DOHH2 (cell line): ENCODE measurements around the gene INSM2.

Experiments used
- H3F3A ChIP-seq: fragments of 200-600 bp; sonication (generic), shearing (Covaris generic); 2 replicates; pipeline ENCODE4 v1.6.0; 2016; ENCODE audit warnings: antibody characterized with exemption, mild to moderate bottlenecking; ENCODE audit not compliant: control insufficient read depth, insufficient read depth
- H3K27ac ChIP-seq: fragments of 200-600 bp; sonication (generic); 2 replicates; pipeline ENCODE4 v1.5.1; 2014; ENCODE audit warnings: low read depth, mild to moderate bottlenecking, low read length, moderate library complexity
- H3K27me3 ChIP-seq: fragments of 200-600 bp; sonication (generic); 2 replicates; pipeline ENCODE4 v1.6.1; 2014; ENCODE audit warnings: mild to moderate bottlenecking, low read length, mixed read lengths; ENCODE audit not compliant: control insufficient read depth
- H3K36me3 ChIP-seq: fragments of 200-600 bp; sonication (generic); 2 replicates; pipeline ENCODE4 v1.6.1; 2014; ENCODE audit warnings: mild to moderate bottlenecking, low read length, moderate library complexity, mixed read lengths; ENCODE audit not compliant: control insufficient read depth
- H3K4me1 ChIP-seq: fragments of 200-600 bp; sonication (generic); 2 replicates; pipeline ENCODE4 v1.6.1; 2014; ENCODE audit warnings: mild to moderate bottlenecking, low read length, mixed read lengths; ENCODE audit not compliant: control insufficient read depth
- H3K4me2 ChIP-seq: fragments of 200-600 bp; sonication (generic); 2 replicates; pipeline ENCODE4 v1.6.0; 2014; ENCODE audit warnings: mild to moderate bottlenecking, low read length, moderate library complexity
- H3K4me3 ChIP-seq: fragments of 200-600 bp; sonication (generic); 2 replicates; pipeline ENCODE4 v1.5.1; 2014; ENCODE audit warnings: mild to moderate bottlenecking, low read length, mixed read lengths
- H3K79me2 ChIP-seq: fragments of 200-600 bp; sonication (generic); 2 replicates; pipeline ENCODE4 v1.6.1; 2014; ENCODE audit warnings: mild to moderate bottlenecking, low read length, mixed read lengths; ENCODE audit not compliant: control insufficient read depth
- H3K9me2 ChIP-seq: fragments of 200-600 bp; sonication (generic); replicated peaks from 2 replicates; pipeline ENCODE4 v1.6.1; 2014; ENCODE audit warnings: mild to moderate bottlenecking, low read length, mixed read lengths; ENCODE audit not compliant: control insufficient read depth
- H3K9me3 ChIP-seq: fragments of 200-600 bp; sonication (generic); 2 replicates; pipeline ENCODE4 v1.6.1; 2014; ENCODE audit warnings: antibody characterized with exemption, low read length, mixed read lengths; ENCODE audit not compliant: control insufficient read depth, insufficient read depth
- H4K20me1 ChIP-seq: fragments of 200-600 bp; sonication (generic); 2 replicates; pipeline ENCODE4 v1.6.0; 2014; ENCODE audit warnings: low read depth, mild to moderate bottlenecking, antibody characterized with exemption, low read length, moderate library complexity; ENCODE audit not compliant: control insufficient read depth, insufficient read depth
- CTCF ChIP-seq: fragments of 200-600 bp; sonication (generic); IDR thresholded peaks from one replicate; pipeline ENCODE4 v1.5.1; 2014; ENCODE audit warnings: antibody characterized with exemption, mild to moderate bottlenecking, low read depth, low read length; ENCODE audit not compliant: poor library complexity, severe bottlenecking
- EZH2phosphoT487 ChIP-seq: fragments of 200-600 bp; sonication (generic); IDR thresholded peaks from 2 replicates; pipeline ENCODE4 v1.6.1; 2017; ENCODE audit warnings: borderline replicate concordance, mild to moderate bottlenecking, antibody characterized with exemption, low read length, moderate library complexity, mixed read lengths

The INSM2 gene

DNA sequence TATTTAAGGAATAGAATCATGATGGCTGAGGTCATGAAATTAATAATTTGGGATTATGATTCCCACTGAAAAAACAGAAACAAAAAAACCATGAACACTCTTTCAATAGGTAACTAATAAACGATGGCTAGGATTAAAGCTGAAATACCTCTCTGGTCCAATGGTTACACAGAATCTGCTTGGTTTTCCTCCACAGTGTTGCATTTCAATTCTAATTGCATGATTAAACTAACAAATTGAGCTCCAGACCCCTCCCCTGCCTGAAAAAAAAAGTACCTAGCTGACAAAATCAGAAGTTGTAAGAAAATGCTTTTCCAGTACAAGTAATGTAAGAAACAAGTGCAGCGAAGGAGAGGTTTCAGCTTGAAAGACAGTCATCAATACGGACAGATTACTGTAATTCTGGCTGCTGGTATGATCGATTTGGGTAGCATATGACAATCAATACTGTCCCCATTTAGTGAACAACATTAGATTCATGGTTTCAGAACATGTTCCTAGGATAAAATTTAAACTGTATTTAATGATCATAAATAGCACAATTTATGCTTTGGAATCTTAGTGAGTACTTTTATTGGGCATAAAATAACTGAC, 32.0 kb downstream of the INSM2 start:
- no peak overlapping the region for H3K4me3 ChIP-seq
- no peaks in the 10 kb centered on the region for H3K27me3 ChIP-seq
- H3K9me3 ChIP-seq = no peaks in the 10 kb centered on the region
- H3K4me2 ChIP-seq = no peak overlapping the region
- no peaks in the 10 kb centered on the region for H3K36me3 ChIP-seq
- no peaks in the 10 kb centered on the region for H3K4me1 ChIP-seq
- no peaks in the 10 kb centered on the region for H3F3A ChIP-seq
- no peak overlapping the region for H3K27ac ChIP-seq
- H4K20me1 ChIP-seq = no peaks in the 10 kb centered on the region
- H3K79me2 ChIP-seq = no peaks in the 10 kb centered on the region
- H3K9me2 ChIP-seq = no peaks in the 10 kb centered on the region
- TF ChIP-seq EZH2phosphoT487 = no peak
- TF ChIP-seq CTCF = no peak

GRCh38 chr14:35571598-35571997, 37.6 kb downstream of the INSM2 start:
- no peak for TF ChIP-seq EZH2phosphoT487
- no peak for TF ChIP-seq CTCF

GRCh38 chr14:35573911-35574310, 39.9 kb downstream of the INSM2 start:
- H3F3A ChIP-seq = no peaks in the 10 kb centered on the region
- no peaks in the 10 kb centered on the region for H3K79me2 ChIP-seq
- no peak overlapping the region for H3K4me2 ChIP-seq
- H3K27me3 ChIP-seq = no peaks in the 10 kb centered on the region
- no peaks in the 10 kb centered on the region for H3K36me3 ChIP-seq
- H4K20me1 ChIP-seq = no peaks in the 10 kb centered on the region
- TF ChIP-seq CTCF (no peak), EZH2phosphoT487 (no peak)
- H3K4me1 ChIP-seq = no peaks in the 10 kb centered on the region
- H3K9me3 ChIP-seq = no peaks in the 10 kb centered on the region
- H3K9me2 ChIP-seq = no peaks in the 10 kb centered on the region
- H3K4me3 ChIP-seq = no peak overlapping the region
- H3K27ac ChIP-seq = no peak overlapping the region

More at GRCh38 chr14:35571598-35571997, 37.6 kb downstream of the INSM2 start:
- H3K4me3 ChIP-seq = no peak overlapping the region
- H3K4me2 ChIP-seq = no peak overlapping the region
- no peaks in the 10 kb centered on the region for H3K9me3 ChIP-seq
- no peaks in the 10 kb centered on the region for H3K4me1 ChIP-seq
- no peaks in the 10 kb centered on the region for H3K79me2 ChIP-seq
- no peaks in the 10 kb centered on the region for H3K9me2 ChIP-seq
- H3F3A ChIP-seq = no peaks in the 10 kb centered on the region
- H3K36me3 ChIP-seq = no peaks in the 10 kb centered on the region
- H4K20me1 ChIP-seq = no peaks in the 10 kb centered on the region
- H3K27me3 ChIP-seq = no peaks in the 10 kb centered on the region
- no peak overlapping the region for H3K27ac ChIP-seq
